ENCODE data around the gene AKR1C8.
"Not testable (repeated sequence)": the region's sequence is repeated elsewhere in the genome, so short reads cannot be mapped to it uniquely, and the experiment has no call there.

AKR1C8 gene

GRCh38 chr10:5187867-5188266 lies 2.9 kb upstream of the AKR1C8 start:
- intact Hi-C loops (cut with DNase I; ENCODE audit: low total_unique reads): no loop called here
- H3K4me1 ChIP-seq: no peaks in the 10 kb centered on the region
- no peaks in the 10 kb centered on the region for H3K27me3 ChIP-seq
- H3K27ac ChIP-seq: no peak overlapping the region
- no peak for TF ChIP-seq CTCF (IDR thresholded peaks at IDR 0.05)
- no peaks in the 10 kb centered on the region for H3K9me3 ChIP-seq
- H3K36me3 ChIP-seq: no peaks in the 10 kb centered on the region
- no peak overlapping the region for H3K4me3 ChIP-seq
- DNase-seq: no peak

GRCh38 chr10:5183923-5184322 lies 1.0 kb downstream of the AKR1C8 start:
- H3K36me3 ChIP-seq: no peaks in the 10 kb centered on the region
- TF ChIP-seq CTCF (IDR thresholded peaks at IDR 0.05): no peak
- no peak overlapping the region for H3K27ac ChIP-seq
- no peaks in the 10 kb centered on the region for H3K27me3 ChIP-seq
- intact Hi-C loops (cut with DNase I; ENCODE audit: low total_unique reads): no loop called here
- no peak for DNase-seq
- H3K9me3 ChIP-seq: no peaks in the 10 kb centered on the region
- no peaks in the 10 kb centered on the region for H3K4me1 ChIP-seq
- H3K4me3 ChIP-seq: no peak overlapping the region

GRCh38 chr10:5180503-5180902 lies 4.4 kb downstream of the AKR1C8 start:
- H3K36me3 ChIP-seq; H3K4me1 ChIP-seq; H3K4me3 ChIP-seq; intact Hi-C loops (cut with DNase I; ENCODE audit: low total_unique reads); H3K27ac ChIP-seq; H3K27me3 ChIP-seq; H3K9me3 ChIP-seq; DNase-seq: not testable (repeated sequence)

GRCh38 chr10:5175581-5175980 lies 9.4 kb downstream of the AKR1C8 start:
- H3K27ac ChIP-seq; intact Hi-C loops (cut with DNase I; ENCODE audit: low total_unique reads); H3K4me1 ChIP-seq; H3K9me3 ChIP-seq; H3K4me3 ChIP-seq; DNase-seq; H3K36me3 ChIP-seq; H3K27me3 ChIP-seq: not testable (repeated sequence)

GRCh38 chr10:5168897-5169420 lies 16.0 kb downstream of the AKR1C8 start:
- H3K9me3 ChIP-seq: peaks cover 5 to 48% (median 24%) of the 10 kb centered on the region in 3 donors
- no peak overlapping the region for H3K4me3 ChIP-seq
- H3K36me3 ChIP-seq: no peaks in the 10 kb centered on the region
- no peak overlapping the region for H3K27ac ChIP-seq
- no peaks in the 10 kb centered on the region for H3K27me3 ChIP-seq
- no peak for TF ChIP-seq CTCF (IDR thresholded peaks at IDR 0.05)
- intact Hi-C loops (cut with DNase I; ENCODE audit: low total_unique reads): no loop called here
- DNase-seq: no peak
- H3K4me1 ChIP-seq: no peaks in the 10 kb centered on the region

GRCh38 chr10:5165738-5166137 lies 19.2 kb downstream of the AKR1C8 start:
- no peak overlapping the region for H3K27ac ChIP-seq
- no peak for DNase-seq
- intact Hi-C loops (cut with DNase I; ENCODE audit: low total_unique reads): no loop called here
- H3K27me3 ChIP-seq: no peaks in the 10 kb centered on the region
- H3K36me3 ChIP-seq: no peaks in the 10 kb centered on the region
- no peak for TF ChIP-seq CTCF (IDR thresholded peaks at IDR 0.05)
- peaks cover 5 to 61% (median 29%) of the 10 kb centered on the region in 3 donors for H3K9me3 ChIP-seq
- no peak overlapping the region for H3K4me3 ChIP-seq
- no peaks in the 10 kb centered on the region for H3K4me1 ChIP-seq

GRCh38 chr10:5163487-5163886 lies 21.5 kb downstream of the AKR1C8 start:
- H3K4me1 ChIP-seq: no peaks in the 10 kb centered on the region
- H3K27me3 ChIP-seq: no peaks in the 10 kb centered on the region
- H3K4me3 ChIP-seq: no peak overlapping the region
- H3K9me3 ChIP-seq: peaks cover 5 to 58% (median 29%) of the 10 kb centered on the region in 3 donors
- no peak for DNase-seq
- intact Hi-C loops (cut with DNase I; ENCODE audit: low total_unique reads): no loop called here
- H3K36me3 ChIP-seq: no peaks in the 10 kb centered on the region
- H3K27ac ChIP-seq: no peak overlapping the region
- TF ChIP-seq CTCF (IDR thresholded peaks at IDR 0.05): no peak

Data from tibial artery (tissue), 4 donors.